Kidney (tissue), 14 donors: Measurements from ENCODE around the gene HSF5. TPM values are rescaled to one million over a fixed set of nuclear protein-coding genes. Genes with fewer than 3 reads are reported as not detected.
A peak's percentile ranks its signal among the peaks of the same experiment; 100 is the strongest.

Experiments
- DNase-seq, 5 donors: peaks; one replicate each; pipeline ENCODE4 v3.0.0-alpha.2; 2013 to 2020
- FAIRE-seq: peaks from 2 replicates; lab custom pipeline; 2012; peaks lifted over from hg19 to GRCh38; lab: Jason Lieb, UNC
- H3K27ac ChIP-seq, 2 donors: one replicate each; pipeline ENCODE4 v1.7.0; 2013; ENCODE audit warnings: low read depth in 2 of 2, low read length in 2 of 2, inconsistent platforms in 1 of 2
- H3K27me3 ChIP-seq: one replicate; pipeline ENCODE4 v1.7.1; 2013; ENCODE audit warnings: low read length, inconsistent platforms; ENCODE audit not compliant: control insufficient read depth, insufficient read depth
- H3K36me3 ChIP-seq, 3 donors: one replicate each; pipeline versions ENCODE4 v1.7.0 to v1.7.1; 2013; ENCODE audit warnings: low read length in 3 of 3, control low read depth in 1 of 3, inconsistent platforms in 1 of 3; ENCODE audit not compliant: insufficient read depth in 3 of 3, control insufficient read depth in 2 of 3
- H3K4me1 ChIP-seq, 3 donors: one replicate each; pipeline versions ENCODE4 v1.7.0 to v1.7.1; 2013; ENCODE audit warnings: low read length in 3 of 3, inconsistent platforms in 1 of 3, low read depth in 1 of 3; ENCODE audit not compliant: control insufficient read depth in 2 of 3, insufficient read depth in 2 of 3
- H3K4me3 ChIP-seq, 3 donors: one replicate each; pipeline versions ENCODE4 v1.7.0 to v1.8.1; 2013; ENCODE audit warnings: low read length in 3 of 3, control low read depth in 1 of 3, inconsistent platforms in 1 of 3
- H3K9ac ChIP-seq, 3 donors: one replicate each; pipeline versions ENCODE4 v1.7.0 to v1.7.1; 2013; ENCODE audit warnings: low read length in 3 of 3, control low read depth in 1 of 3, inconsistent platforms in 1 of 3
- H3K9me3 ChIP-seq, 3 donors: one replicate each; pipeline versions ENCODE4 v1.7.0 to v1.7.1; 2013; ENCODE audit warnings: low read length in 3 of 3, control low read depth in 1 of 3, inconsistent platforms in 1 of 3; ENCODE audit not compliant: control insufficient read depth in 2 of 3, insufficient read depth in 1 of 3
- CTCF ChIP-seq: IDR thresholded peaks from 3 replicates; pipeline ENCODE4 v1.5.1; 2012; ENCODE audit warnings: mild to moderate bottlenecking, moderate library complexity, borderline replicate concordance; ENCODE audit not compliant: insufficient read depth; ENCODE audit errors: extremely low read depth
- intact Hi-C: fragments of 100-400 bp; cut with DNase I; formaldehyde crosslinking; loops from one replicate; pipeline ENCODE4 v1.11.1; 2022
- polyA plus RNA-seq: library from polyadenylated mRNA; stranded (reverse); fragments of 350-450 nt; fragmentation: Illumina TruSeq; extraction: RNeasy Lipid Tissue Mini Kit (QIAGEN cat#74804); gene quantifications from one replicate; pipeline ENCODE4 v1.2.3, GENCODE V29; 2014; ENCODE audit warnings: low read depth, low replicate concordance; ENCODE audit not compliant: insufficient read depth
- total RNA-seq: library from RNA; stranded (reverse); fragmentation: NEBNext Ultra II Directional; extraction: Animal tissue kit (Norgen Biotek cat#: 25700); gene quantifications from one replicate; pipeline ENCODE4 v1.2.1, GENCODE V29; 2021
- donor health status: control.
- donor health status: control.
- donor health status: control.
- donor health status: control.
- donor health status: control.
- donor health status: DM: yes; HTN: yes; CAD: no.
- donor health status: Normal renal cell carcinoma (clear cell type).

HSF5 gene
- total and polyA plus RNA-seq, 2 donors from 2014 or later, result 0.19 TPM; not detected in 1

DNA sequence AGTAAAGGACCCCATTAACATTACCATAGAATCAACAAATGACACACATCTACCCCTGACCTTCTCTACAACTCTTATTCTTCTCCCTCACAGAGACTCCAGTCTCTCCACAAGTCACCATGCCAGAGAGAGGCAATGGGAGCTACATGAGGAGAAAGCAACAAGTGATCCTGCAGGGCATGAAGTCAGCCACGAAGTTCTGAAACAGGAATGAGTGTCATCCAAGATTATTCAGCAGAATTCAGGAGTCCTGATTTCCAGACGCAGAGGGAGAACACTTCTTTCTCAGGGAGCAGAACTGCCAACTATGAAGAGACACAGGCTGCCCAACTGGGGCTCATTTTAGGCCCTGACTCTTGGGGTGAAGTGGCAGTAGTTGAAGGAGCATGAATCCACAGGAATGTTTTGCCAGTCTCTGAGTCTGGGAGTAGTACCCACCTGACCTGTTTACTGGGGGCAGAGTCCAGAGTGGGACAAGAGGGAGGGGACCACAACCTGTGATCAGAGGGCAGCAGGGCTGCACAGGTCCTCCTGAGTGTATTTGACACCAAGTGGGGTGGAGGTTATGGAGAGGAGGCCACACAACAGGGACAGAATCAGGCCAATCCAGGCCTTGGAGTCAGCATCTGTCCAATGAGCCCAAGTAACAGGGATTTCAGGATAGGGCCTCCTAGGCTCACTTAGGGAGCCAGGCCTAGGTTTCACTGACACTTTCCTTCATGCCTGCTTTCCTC is 28.6 kb upstream of the HSF5 start:
- Histone ChIP-seq H3K27ac (peak overlapping the region; percentile 89 to 91), H3K9ac (peak overlapping the region; percentile 42 to 87 (median 62)), H3K27me3 (no peaks in the 10 kb centered on the region), H3K4me1 (peaks cover 3 to 32% (median 20%) of the 10 kb centered on the region in 3 donors), H3K36me3 (peaks cover 0 to 5% (median 0%) of the 10 kb centered on the region in 3 donors), H3K9me3 (no peaks in the 10 kb centered on the region), H3K4me3 (peak overlapping the region; percentile 73 to 97 (median 91))
- TF ChIP-seq CTCF, result no peak
- FAIRE-seq (no peak), DNase-seq (peak in 3 of 5 donors; percentile 42 to 71 (median 68))
- intact Hi-C loops, result no loop called here

GRCh38 chr17:58515286-58515685 is 27.1 kb upstream of the HSF5 start:
- H3K4me3 ChIP-seq, result peak overlapping the region in 2 of 3 donors; percentile 33 to 55
- H3K36me3 ChIP-seq, result peaks cover 2 to 14% (median 14%) of the 10 kb centered on the region in 3 donors
- H3K9me3 ChIP-seq, result no peaks in the 10 kb centered on the region
- DNase-seq (no peak), FAIRE-seq (no peak)
- peaks cover 3 to 32% (median 20%) of the 10 kb centered on the region in 3 donors for H3K4me1 ChIP-seq
- H3K9ac ChIP-seq, result peak overlapping the region in 2 of 3 donors; percentile 5 to 60
- intact Hi-C loops, result no loop called here
- no peak for TF ChIP-seq CTCF
- H3K27me3 ChIP-seq, result no peaks in the 10 kb centered on the region
- H3K27ac ChIP-seq, result peak overlapping the region in 1 of 2 donors; percentile 81

DNA sequence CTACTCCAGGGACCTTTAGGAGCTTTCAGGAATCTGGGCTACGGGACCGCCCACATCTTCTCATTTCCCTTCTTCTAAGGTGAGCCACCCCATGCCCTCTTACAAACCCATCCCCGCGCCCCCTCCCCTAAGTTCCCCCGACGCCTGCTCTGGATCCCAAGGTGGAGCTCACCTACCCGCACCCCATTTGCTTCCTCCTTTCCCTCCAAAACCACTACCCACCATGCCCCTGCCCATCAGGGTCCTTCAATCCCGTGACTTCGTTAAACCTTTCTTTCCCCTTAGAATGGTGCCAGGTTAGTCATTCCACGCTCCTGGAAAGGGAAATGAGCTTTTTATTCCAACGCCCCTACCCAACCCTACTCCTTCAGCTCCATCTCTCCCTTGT is 26.6 kb upstream of the HSF5 start:
- Histone ChIP-seq H3K9me3 (no peaks in the 10 kb centered on the region), H3K27ac (peak overlapping the region; percentile 72 to 81), H3K27me3 (no peaks in the 10 kb centered on the region), H3K9ac (peak overlapping the region in 2 of 3 donors; percentile 27 to 60), H3K36me3 (peaks cover 2 to 20% (median 19%) of the 10 kb centered on the region in 3 donors), H3K4me3 (peak overlapping the region in 2 of 3 donors; percentile 14 to 55), H3K4me1 (peaks cover 3 to 32% (median 16%) of the 10 kb centered on the region in 3 donors)
- intact Hi-C loops, result no loop called here
- no peak for DNase-seq
- FAIRE-seq, result no peak
- no peak for TF ChIP-seq CTCF
